HEK293T (cell line): ENCODE results near the gene ASPSCR1.

Source experiments
- ARNT ChIP-seq: fragments of 450-650 bp; IDR thresholded peaks from 2 replicates; pipeline ENCODE4 v1.6.1; 2017; ENCODE audit warnings: mild to moderate bottlenecking
- BHLHE40 ChIP-seq: fragments of 450-650 bp; IDR thresholded peaks from 2 replicates; pipeline ENCODE4 v1.6.1; 2016; ENCODE audit warnings: mild to moderate bottlenecking, moderate library complexity, borderline replicate concordance
- CTBP1 ChIP-seq: fragments of 450-650 bp; IDR thresholded peaks from 2 replicates; pipeline ENCODE4 v1.6.1; 2016; ENCODE audit warnings: borderline replicate concordance
- FOXK2 ChIP-seq: fragments of 450-650 bp; IDR thresholded peaks from 2 replicates; pipeline ENCODE4 v1.6.1; 2016; ENCODE audit warnings: mild to moderate bottlenecking
- HDGF ChIP-seq: fragments of 450-650 bp; IDR thresholded peaks from 2 replicates; pipeline ENCODE4 v1.6.1; 2017; ENCODE audit warnings: antibody characterized with exemption, borderline replicate concordance
- L3MBTL2 ChIP-seq: fragments of 450-650 bp; conservative IDR thresholded peaks from 2 replicates; pipeline ENCODE4 v1.6.1; 2016; ENCODE audit warnings: mild to moderate bottlenecking
- NFRKB ChIP-seq: fragments of 450-650 bp; IDR thresholded peaks from 2 replicates; pipeline ENCODE4 v1.6.1; 2016; ENCODE audit warnings: mild to moderate bottlenecking, moderate library complexity
- PKNOX1 ChIP-seq: fragments of 450-650 bp; IDR thresholded peaks from 2 replicates; pipeline ENCODE4 v1.6.1; 2016
- SP1 ChIP-seq: fragments of 450-650 bp; IDR thresholded peaks from 2 replicates; pipeline ENCODE4 v1.6.1; 2017
- TARDBP ChIP-seq: fragments of 450-650 bp; IDR thresholded peaks from 2 replicates; pipeline ENCODE4 v1.6.1; 2016
- ZNF384 ChIP-seq: fragments of 450-650 bp; IDR thresholded peaks from 2 replicates; pipeline ENCODE4 v1.6.1; 2016

- TF ChIP-seq SP1 (no peak), BHLHE40 (no peak), FOXK2 (no peak), ZNF384 (no peak), HDGF (no peak), CTBP1 (no peak), L3MBTL2 (no peak), ARNT (no peak), TARDBP (no peak), PKNOX1 (no peak), NFRKB (no peak)
Measured at GRCh38 chr17:82007228-82007494, 29.7 kb downstream of the ASPSCR1 start.
